ENCODE measurements around the gene MED20. TPM values are rescaled to one million over a fixed set of nuclear protein-coding genes. Genes with fewer than 3 reads are reported as not detected.

MED20 gene
- polyA plus RNA-seq, 1 donor (not counting 4 experiments of a cell fraction or from before 2014, with no cell fraction given) = 37.5 TPM

DNA sequence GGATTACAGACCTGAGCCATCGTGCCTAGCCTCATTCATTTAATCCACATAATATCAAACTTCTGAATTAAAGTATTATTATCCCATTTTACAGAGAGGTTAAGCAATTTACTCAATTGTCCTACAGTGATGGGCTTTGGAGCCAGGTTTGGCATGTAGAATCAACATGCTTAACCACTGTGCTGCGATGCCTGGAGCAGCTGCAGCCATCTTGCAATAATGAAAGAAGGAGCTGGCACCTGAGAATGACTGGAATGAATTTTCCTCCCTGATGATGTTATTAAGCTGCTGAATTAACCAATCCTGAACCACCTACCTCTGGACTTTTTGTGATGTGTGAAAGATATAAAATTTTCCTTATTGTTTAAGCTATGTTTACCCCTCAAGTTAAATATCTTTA lies 33.7 kb upstream of the MED20 start:
- no peaks in the 10 kb centered on the region for H3K9me3 ChIP-seq (ENCODE audit: control insufficient read depth, low read depth, low read length)
- H3K4me2 ChIP-seq (ENCODE audit: control insufficient read depth, extremely low read depth, insufficient read depth, low read depth, low read length) = no peak overlapping the region
- H3K27me3 ChIP-seq (ENCODE audit: control insufficient read depth, extremely low read depth, insufficient read depth, low read length) = no peaks in the 10 kb centered on the region
- FAIRE-seq (no peak), DNase-seq (ENCODE audit: low read depth, low spot score) (no peak)
- H3K4me1 ChIP-seq (ENCODE audit: control insufficient read depth, extremely low read depth, insufficient read depth, low read length) = peaks cover 4% of the 10 kb centered on the region
- no peak overlapping the region for H3K4me3 ChIP-seq (ENCODE audit: control insufficient read depth in 2 of 3, extremely low read depth in 1 of 3, insufficient read depth in 2 of 3, low read depth in 1 of 3, low read length in 3 of 3)
- H3K36me3 ChIP-seq (ENCODE audit: control insufficient read depth in 2 of 2, extremely low read depth in 1 of 2, insufficient read depth in 2 of 2, low read length in 2 of 2) = no peaks in the 10 kb centered on the region
- no peak overlapping the region for H3K27ac ChIP-seq (ENCODE audit: control insufficient read depth, insufficient read depth, low read length)
- dilution Hi-C loops (cut with MboI; ENCODE audit: extremely low pct_ligation_motif_present, low sequenced_read_pairs) = no loop called here
- no peak for TF ChIP-seq EZH2 (IDR thresholded peaks at IDR 0.05; ENCODE audit: low read length)
- TF ChIP-seq, protein P1, sequence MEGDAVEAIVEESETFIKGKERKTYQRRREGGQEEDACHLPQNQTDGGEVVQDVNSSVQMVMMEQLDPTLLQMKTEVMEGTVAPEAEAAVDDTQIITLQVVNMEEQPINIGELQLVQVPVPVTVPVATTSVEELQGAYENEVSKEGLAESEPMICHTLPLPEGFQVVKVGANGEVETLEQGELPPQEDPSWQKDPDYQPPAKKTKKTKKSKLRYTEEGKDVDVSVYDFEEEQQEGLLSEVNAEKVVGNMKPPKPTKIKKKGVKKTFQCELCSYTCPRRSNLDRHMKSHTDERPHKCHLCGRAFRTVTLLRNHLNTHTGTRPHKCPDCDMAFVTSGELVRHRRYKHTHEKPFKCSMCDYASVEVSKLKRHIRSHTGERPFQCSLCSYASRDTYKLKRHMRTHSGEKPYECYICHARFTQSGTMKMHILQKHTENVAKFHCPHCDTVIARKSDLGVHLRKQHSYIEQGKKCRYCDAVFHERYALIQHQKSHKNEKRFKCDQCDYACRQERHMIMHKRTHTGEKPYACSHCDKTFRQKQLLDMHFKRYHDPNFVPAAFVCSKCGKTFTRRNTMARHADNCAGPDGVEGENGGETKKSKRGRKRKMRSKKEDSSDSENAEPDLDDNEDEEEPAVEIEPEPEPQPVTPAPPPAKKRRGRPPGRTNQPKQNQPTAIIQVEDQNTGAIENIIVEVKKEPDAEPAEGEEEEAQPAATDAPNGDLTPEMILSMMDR (optimal IDR thresholded peaks at IDR 0.05 in 1 of 3, IDR thresholded peaks at IDR 0.05 in 1 of 3, conservative IDR thresholded peaks at IDR 0.05 in 1 of 3; ENCODE audit: extremely low read depth in 1 of 3, insufficient read depth in 2 of 3, low read length in 3 of 3) = no peak
- H3K79me2 ChIP-seq (ENCODE audit: control insufficient read depth, insufficient read depth, low read length) = no peaks in the 10 kb centered on the region
- no peaks in the 10 kb centered on the region for H3K9me1 ChIP-seq (ENCODE audit: control insufficient read depth, extremely low read depth, insufficient read depth, low read length)
- H3K9ac ChIP-seq (ENCODE audit: control insufficient read depth, extremely low read depth, insufficient read depth, low read length) = no peak overlapping the region
- no peaks in the 10 kb centered on the region for H4K20me1 ChIP-seq (ENCODE audit: control insufficient read depth, extremely low read depth, insufficient read depth, low read length)
- no peak overlapping the region for H2AFZ ChIP-seq (ENCODE audit: control insufficient read depth, low read length)

DNA sequence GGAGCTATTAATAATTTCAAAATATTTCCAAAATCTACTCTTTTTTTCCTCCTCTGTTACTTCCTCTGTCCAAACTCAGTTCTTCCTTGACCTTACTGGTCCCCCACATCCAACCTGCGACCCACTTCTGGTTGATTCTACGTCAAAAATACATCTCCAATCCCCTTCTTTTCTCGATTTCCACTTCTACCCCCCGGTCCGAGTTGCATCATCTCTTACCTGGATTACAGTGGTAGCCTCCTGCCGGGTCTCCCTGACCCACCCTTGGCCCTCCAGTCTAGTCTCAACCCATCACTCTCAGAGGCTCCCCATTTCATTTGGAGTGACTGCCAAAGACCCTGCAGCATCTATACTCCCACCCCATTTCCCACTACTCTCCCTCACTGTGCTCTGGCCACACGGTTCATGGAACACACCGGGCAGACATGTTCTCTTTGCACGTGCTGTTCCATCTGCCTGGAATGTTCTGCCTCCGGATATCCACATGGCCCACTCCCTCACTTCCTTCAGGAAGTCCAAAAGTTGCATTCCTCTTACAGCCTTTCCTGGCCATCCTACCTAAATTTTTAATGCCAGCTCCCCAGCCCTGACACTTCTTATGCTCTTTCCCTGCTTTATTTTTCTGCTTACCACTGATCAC lies 26.8 kb upstream of the MED20 start:
- Histone ChIP-seq H3K4me3 (ENCODE audit: control insufficient read depth in 2 of 3, extremely low read depth in 1 of 3, insufficient read depth in 2 of 3, low read depth in 1 of 3, low read length in 3 of 3) (no peak overlapping the region), H3K27me3 (ENCODE audit: control insufficient read depth, extremely low read depth, insufficient read depth, low read length) (no peaks in the 10 kb centered on the region), H3K4me2 (ENCODE audit: control insufficient read depth, extremely low read depth, insufficient read depth, low read depth, low read length) (no peak overlapping the region), H3K27ac (ENCODE audit: control insufficient read depth, insufficient read depth, low read length) (no peak overlapping the region), H3K79me2 (ENCODE audit: control insufficient read depth, insufficient read depth, low read length) (no peaks in the 10 kb centered on the region), H3K9me3 (ENCODE audit: control insufficient read depth, low read depth, low read length) (no peaks in the 10 kb centered on the region), H2AFZ (ENCODE audit: control insufficient read depth, low read length) (no peak overlapping the region), H3K4me1 (ENCODE audit: control insufficient read depth, extremely low read depth, insufficient read depth, low read length) (no peaks in the 10 kb centered on the region), H3K9me1 (ENCODE audit: control insufficient read depth, extremely low read depth, insufficient read depth, low read length) (no peaks in the 10 kb centered on the region), H3K9ac (ENCODE audit: control insufficient read depth, extremely low read depth, insufficient read depth, low read length) (no peak overlapping the region), H3K36me3 (ENCODE audit: control insufficient read depth in 2 of 2, extremely low read depth in 1 of 2, insufficient read depth in 2 of 2, low read length in 2 of 2) (no peaks in the 10 kb centered on the region), H4K20me1 (ENCODE audit: control insufficient read depth, extremely low read depth, insufficient read depth, low read length) (no peaks in the 10 kb centered on the region)
- dilution Hi-C loops (cut with MboI; ENCODE audit: extremely low pct_ligation_motif_present, low sequenced_read_pairs) = no loop called here
- no peak for FAIRE-seq
- TF ChIP-seq, protein P1 (optimal IDR thresholded peaks at IDR 0.05 in 1 of 3, IDR thresholded peaks at IDR 0.05 in 1 of 3, conservative IDR thresholded peaks at IDR 0.05 in 1 of 3; ENCODE audit: extremely low read depth in 1 of 3, insufficient read depth in 2 of 3, low read length in 3 of 3) = no peak
- no peak for TF ChIP-seq EZH2 (IDR thresholded peaks at IDR 0.05; ENCODE audit: low read length)
- no peak for DNase-seq (ENCODE audit: low read depth, low spot score)
